IMR-90 (cell line): Measurements from ENCODE around the gene ZNF532. TPM values are rescaled to one million over a fixed set of nuclear protein-coding genes. Genes with fewer than 3 reads are reported as not detected.
A peak's percentile ranks its signal among the peaks of the same experiment; 100 is the strongest.

Experiments used
- ATAC-seq: fragments of 200-7000 bp; cut with Tn5 transposase; 2 replicates; pipeline ENCODE4 v1.9.1; 2020; ENCODE audit warnings: low read depth, mild to moderate bottlenecking, moderate library complexity
- BruUV-seq: library from RNA; stranded (reverse); fragments of 400-500 nt; replicated peaks from 2 replicates; lab custom pipeline; 2021; lab: Mats Ljungman, UMichigan
- CTCF ChIA-PET: fragments of 300-600 bp; formaldehyde crosslinking; extraction: SDS; loops from one replicate; lab custom pipeline; 2021; ENCODE audit warnings: antibody characterized with exemption; lab: Yijun Ruan, JAX
- POLR2A ChIA-PET: fragments of 300-600 bp; sonication (Branson Sonifier 250); formaldehyde crosslinking; loops from one replicate; lab custom pipeline; 2022; ENCODE audit warnings: antibody characterized with exemption; ENCODE audit not compliant: unreplicated experiment; lab: Charles Lee
- DNase-seq: peaks from one replicate; pipeline ENCODE4 v3.0.0; 2013
- H2AFZ ChIP-seq: replicated peaks from 2 replicates; pipeline ENCODE3; 2013; ENCODE audit warnings: low read length, mild to moderate bottlenecking; ENCODE audit not compliant: poor library complexity
- H2AK5ac ChIP-seq: 2 replicates; pipeline ENCODE4 v1.6.1; 2013; ENCODE audit warnings: low read depth, low read length, inconsistent platforms
- H2AK9ac ChIP-seq: replicated peaks from 2 replicates; pipeline ENCODE3; 2013; ENCODE audit warnings: mild to moderate bottlenecking, low read depth, low read length, moderate library complexity; ENCODE audit not compliant: poor library complexity
- H2BK120ac ChIP-seq: 2 replicates; pipeline ENCODE4 v1.6.1; 2013; ENCODE audit warnings: low read depth, low read length, inconsistent platforms
- H2BK15ac ChIP-seq: 3 replicates; pipeline ENCODE4 v1.6.1; 2013; ENCODE audit warnings: low read depth, low read length, inconsistent platforms
- H2BK20ac ChIP-seq: 2 replicates; pipeline ENCODE4 v1.6.1; 2013; ENCODE audit warnings: low read depth, mild to moderate bottlenecking, inconsistent platforms, low read length, moderate library complexity
- H2BK5ac ChIP-seq: 2 replicates; pipeline ENCODE4 v1.6.1; 2013; ENCODE audit warnings: mild to moderate bottlenecking, low read depth, low read length, inconsistent platforms; ENCODE audit not compliant: poor library complexity, severe bottlenecking
- H3K14ac ChIP-seq: replicated peaks from 2 replicates; pipeline ENCODE4 v1.6.1; 2013; ENCODE audit warnings: low read depth, low read length, inconsistent platforms
- H3K18ac ChIP-seq: 2 replicates; pipeline ENCODE4 v1.6.1; 2013; ENCODE audit warnings: low read depth, low read length, control low read depth
- H3K23ac ChIP-seq: 2 replicates; pipeline ENCODE4 v1.6.1; 2013; ENCODE audit warnings: low read depth, low read length, inconsistent platforms
- H3K27ac ChIP-seq: 2 replicates; pipeline ENCODE4 v1.5.1; 2013; ENCODE audit warnings: mild to moderate bottlenecking, control low read depth, low read length; ENCODE audit not compliant: insufficient read depth
- H3K27me3 ChIP-seq: 2 replicates; pipeline ENCODE4 v1.6.1; 2013; ENCODE audit warnings: low read length; ENCODE audit not compliant: control insufficient read depth, insufficient read depth
- H3K36me3 ChIP-seq: 2 replicates; pipeline ENCODE4 v1.6.1; 2013; ENCODE audit warnings: low read length, mixed read lengths; ENCODE audit not compliant: control insufficient read depth, insufficient read depth
- H3K4ac ChIP-seq: 2 replicates; pipeline ENCODE4 v1.6.1; 2013; ENCODE audit warnings: low read depth, low read length, inconsistent platforms
- H3K4me1 ChIP-seq: 2 replicates; pipeline ENCODE4 v1.6.1; 2013; ENCODE audit warnings: low read length, mixed read lengths; ENCODE audit not compliant: control insufficient read depth, insufficient read depth
- H3K4me2 ChIP-seq: 2 replicates; pipeline ENCODE4 v1.6.1; 2013; ENCODE audit warnings: low read depth, mild to moderate bottlenecking, control low read depth, low read length, moderate library complexity
- H3K4me3 ChIP-seq: 2 replicates; pipeline ENCODE4 v1.5.1; 2013; ENCODE audit warnings: low read depth, mild to moderate bottlenecking, control low read depth, low read length, moderate library complexity; ENCODE audit not compliant: insufficient read depth
- H3K56ac ChIP-seq: 2 replicates; pipeline ENCODE4 v1.6.1; 2013; ENCODE audit warnings: low read length, inconsistent platforms; ENCODE audit not compliant: insufficient read depth; ENCODE audit errors: extremely low read depth
- H3K79me1 ChIP-seq, 2 experiments: 2 replicates each; pipeline ENCODE4 v1.6.1; 2013; ENCODE audit warnings: low read length in 2 of 2, inconsistent platforms in 1 of 2, low read depth in 1 of 2
- H3K9ac ChIP-seq: 2 replicates; pipeline ENCODE4 v1.6.1; 2013; ENCODE audit warnings: low read depth, low read length, control low read depth
- H3K9me1 ChIP-seq: 2 replicates; pipeline ENCODE4 v1.6.1; 2013; ENCODE audit warnings: low read length, inconsistent platforms; ENCODE audit not compliant: insufficient read depth
- H3K9me3 ChIP-seq: 2 replicates; pipeline ENCODE4 v1.6.1; 2013; ENCODE audit warnings: low read length; ENCODE audit not compliant: control insufficient read depth, insufficient read depth
- H4K20me1 ChIP-seq: 2 replicates; pipeline ENCODE4 v1.6.1; 2013; ENCODE audit warnings: low read length, inconsistent platforms; ENCODE audit not compliant: insufficient read depth
- H4K5ac ChIP-seq: 2 replicates; pipeline ENCODE4 v1.6.1; 2013; ENCODE audit warnings: mild to moderate bottlenecking, low read depth, low read length, control low read depth
- H4K8ac ChIP-seq, 2 experiments: 2 replicates each; pipeline ENCODE4 v1.6.1; 2013; ENCODE audit warnings: low read depth in 2 of 2, low read length in 2 of 2, control low read depth in 1 of 2, inconsistent platforms in 1 of 2
- H4K91ac ChIP-seq: 2 replicates; pipeline ENCODE4 v1.6.1; 2013; ENCODE audit warnings: low read depth, low read length, inconsistent platforms; ENCODE audit not compliant: insufficient read depth
- CEBPB ChIP-seq: IDR thresholded peaks from 2 replicates; pipeline ENCODE4 v1.6.1; 2012; ENCODE audit warnings: low read depth, low read length, improper control_type of control experiment
- CHD1 ChIP-seq: IDR thresholded peaks from 2 replicates; pipeline ENCODE4 v1.6.1; 2012; ENCODE audit warnings: low read depth, low read length, improper control_type of control experiment
- FOS ChIP-seq: fragments of 150-350 bp; IDR thresholded peaks from 2 replicates; pipeline ENCODE4 v1.6.1; 2016; ENCODE audit warnings: low read depth, low read length
- NFE2L2 ChIP-seq: fragments of 150-350 bp; IDR thresholded peaks from 2 replicates; pipeline ENCODE4 v1.6.1; 2016; ENCODE audit warnings: low read depth, mild to moderate bottlenecking, low read length
- POLR2A ChIP-seq: IDR thresholded peaks from 2 replicates; pipeline ENCODE4 v1.6.1; 2012; ENCODE audit warnings: mild to moderate bottlenecking, low read depth, low read length
- RAD21 ChIP-seq: IDR thresholded peaks from 2 replicates; pipeline ENCODE4 v1.6.1; 2012; ENCODE audit warnings: low read length, improper control_type of control experiment
- RFX5 ChIP-seq: IDR thresholded peaks from 2 replicates; pipeline ENCODE4 v1.8.0; 2012; ENCODE audit warnings: low read depth, mild to moderate bottlenecking, low read length, moderate library complexity
- WGBS, 2 experiments: methylation state at CpG; one replicate each; pipeline versions ENCODE4 v1.1.5 to v1.1.7; 2013; ENCODE audit warnings: missing lambda C conversion rate in 2 of 2; ENCODE audit not compliant: insufficient read length in 1 of 2; ENCODE audit errors: extremely low coverage in 2 of 2; 5-methylcytosine and 5-hydroxymethylcytosine counted together
- dilution Hi-C: fragments of 300-500 bp; cut with HindIII; formaldehyde crosslinking; loops from one replicate; pipeline ENCODE4 v1.14.3; 2018; ENCODE audit warnings: low sequenced_read_pairs; ENCODE audit not compliant: unreplicated experiment
- in situ Hi-C: fragments of 300-500 bp; cut with MboI; formaldehyde crosslinking; loops from 3 replicates; pipeline ENCODE4 v1.14.3; 2019; ENCODE audit warnings: low sequenced_read_pairs, inconsistent platforms, mixed read lengths
- intact Hi-C: fragments of 100-400 bp; cut with micrococcal nuclease; formaldehyde crosslinking; loops from 2 replicates; pipeline ENCODE4 v1.10.0; 2022
- polyA plus RNA-seq, 3 experiments: library from polyadenylated mRNA; depleted of rRNA; stranded (reverse); fragments of >200 nt; gene quantifications; 2 replicates each; pipeline ENCODE4 v1.2.3, GENCODE V29; 2012; ENCODE audit warnings: low replicate concordance in 1 of 3
- total RNA-seq: library from RNA; depleted of rRNA; stranded (reverse); fragments of >200 nt; gene quantifications from 2 replicates; pipeline ENCODE4 v1.2.3, GENCODE V29; 2012

Gene ZNF532
- total and polyA plus RNA-seq, 2 of the 4 experiments (the other 2 are of a cell fraction) = 29.9 to 45.8 TPM

DNA sequence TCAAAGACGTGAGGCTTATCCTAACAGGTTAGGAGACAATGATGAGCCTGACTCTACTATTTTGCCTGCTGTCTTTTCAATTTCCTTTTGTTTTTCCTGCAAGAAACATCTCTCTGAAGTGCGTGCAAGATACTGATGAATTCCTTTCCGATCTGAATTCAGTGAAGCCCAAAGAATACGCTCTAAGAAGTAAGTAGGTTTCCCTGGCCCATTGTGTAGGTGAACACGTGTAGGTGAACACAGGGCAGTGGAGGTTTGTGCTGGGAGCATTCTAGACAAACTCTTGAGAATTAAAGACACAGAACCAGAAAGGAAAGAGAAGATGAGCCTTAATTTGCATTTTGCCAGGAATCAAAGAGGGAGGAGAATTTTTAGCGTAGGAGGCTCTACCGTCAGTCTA is 132.0 kb downstream of the ZNF532 start:
- no peak overlapping the region for H2AK9ac ChIP-seq
- intact Hi-C loops (no loop called here), dilution Hi-C loops (no loop called here), in situ Hi-C loops (no loop called here)
- no peak overlapping the region for H3K27ac ChIP-seq
- peaks cover 11% of the 10 kb centered on the region for H3K4me1 ChIP-seq
- H3K79me1 ChIP-seq = no peaks in the 10 kb centered on the region; a peak in 1 of 4 replicates
- peak overlapping the region; percentile 6; the same call in 1 of the 2 replicates for H2BK20ac ChIP-seq
- no peak overlapping the region for H3K18ac ChIP-seq
- ATAC-seq (no peak), DNase-seq (no peak)
- peak overlapping the region; percentile 81 for H2AK5ac ChIP-seq
- H3K9me3 ChIP-seq = no peaks in the 10 kb centered on the region
- H3K23ac ChIP-seq = peak overlapping the region; percentile 10; the same call in 1 of the 2 replicates
- peak overlapping the region; percentile 5; the same call in 1 of the 2 replicates for H4K91ac ChIP-seq
- WGBS, 2 experiments = 96% methylated on average over 4 of the region's 7 CpGs; no CpG with 5 or more reads in 1 of the 2 experiments
- H2AFZ ChIP-seq = no peak overlapping the region
- BruUV-seq = no TSS peak
- H4K8ac ChIP-seq = no peak overlapping the region; a peak in 1 of 4 replicates
- no peak overlapping the region for H3K9ac ChIP-seq
- H2BK5ac ChIP-seq = no peak overlapping the region
- H3K4me3 ChIP-seq = no peak overlapping the region
- no peak overlapping the region for H3K4me2 ChIP-seq
- no peaks in the 10 kb centered on the region; the same call in 1 of the 2 replicates for H4K20me1 ChIP-seq
- CTCF ChIA-PET = no interaction called here
- H3K36me3 ChIP-seq = no peaks in the 10 kb centered on the region
- POLR2A ChIA-PET = no interaction called here
- no peak overlapping the region for H3K56ac ChIP-seq
- H3K9me1 ChIP-seq = peaks cover 26% of the 10 kb centered on the region; the same call in 1 of the 2 replicates
- peak overlapping the region; percentile 66; the same call in 1 of the 2 replicates for H3K4ac ChIP-seq
- no peak overlapping the region for H4K5ac ChIP-seq
- H2BK120ac ChIP-seq = peak overlapping the region; percentile 50; the same call in 1 of the 2 replicates
- no peak for TF ChIP-seq FOS
- TF ChIP-seq RAD21 = no peak
- TF ChIP-seq NFE2L2 = no peak
- TF ChIP-seq CEBPB = no peak
- no peak for TF ChIP-seq RFX5
- no peak for TF ChIP-seq CHD1
- no peak for TF ChIP-seq POLR2A
- H2BK15ac ChIP-seq = peak overlapping the region; percentile 71; the same call in 1 of the 3 replicates
- no peaks in the 10 kb centered on the region for H3K27me3 ChIP-seq
- H3K14ac ChIP-seq = 0 out of 2 replicates have a peak overlapping the region, but pooled peaks have one; percentile 29
